SK-N-SH treated with all-trans-retinoic acid at 6 μM for 48 hours (cell line): ENCODE results near the gene LPAR3.

Experiments used
- ATAC-seq: fragments of 200-7000 bp; cut with Tn5 transposase; 3 replicates; pipeline ENCODE4 v1.9.1; 2020; ENCODE audit warnings: mild to moderate bottlenecking, moderate library complexity
- ARNTL ChIP-seq: fragments of 450-650 bp; formaldehyde crosslinking; IDR thresholded peaks from 2 replicates; pipeline ENCODE4 v1.5.0; 2020; ENCODE audit warnings: low read depth, mild to moderate bottlenecking, moderate library complexity, borderline replicate concordance
- BACH2 ChIP-seq: fragments of 250-450 bp; sonication (Bioruptor Pico); IDR thresholded peaks from 2 replicates; pipeline ENCODE4 v1.9.0; 2021; ENCODE audit warnings: mild to moderate bottlenecking, borderline replicate concordance
- CREB5 ChIP-seq: fragments of 250-450 bp; sonication (Bioruptor Pico); IDR thresholded peaks from 2 replicates; pipeline ENCODE4 v1.5.1; 2020; ENCODE audit warnings: low read depth, mild to moderate bottlenecking, moderate library complexity
- CSDC2 ChIP-seq: fragments of 250-450 bp; sonication (Bioruptor Pico); IDR thresholded peaks from 2 replicates; pipeline ENCODE4 v1.5.0; 2020; ENCODE audit warnings: mild to moderate bottlenecking, moderate library complexity
- ESRRG ChIP-seq: fragments of 250-450 bp; sonication (Bioruptor Pico); IDR thresholded peaks from 2 replicates; pipeline ENCODE4 v1.6.1; 2021; ENCODE audit warnings: mild to moderate bottlenecking
- GLIS3 ChIP-seq: fragments of 250-450 bp; sonication (Bioruptor Pico); IDR thresholded peaks from 2 replicates; pipeline ENCODE4 v1.5.0; 2020; ENCODE audit warnings: mild to moderate bottlenecking, moderate library complexity
- ISL1 ChIP-seq: fragments of 250-450 bp; sonication (Bioruptor Pico); IDR thresholded peaks from 2 replicates; pipeline ENCODE4 v2.1.2; 2022; ENCODE audit warnings: mild to moderate bottlenecking, moderate library complexity
- OSR1 ChIP-seq: fragments of 250-450 bp; sonication (Bioruptor Pico); IDR thresholded peaks from 2 replicates; pipeline ENCODE4 v1.8.0; 2022; ENCODE audit warnings: moderate library complexity, mild to moderate bottlenecking, inconsistent platforms
- PATZ1 ChIP-seq: fragments of 250-450 bp; sonication (Bioruptor Pico); IDR thresholded peaks from 2 replicates; pipeline ENCODE4 v1.8.0; 2020; ENCODE audit warnings: mild to moderate bottlenecking, moderate library complexity, borderline replicate concordance
- POU6F1 ChIP-seq: fragments of 250-450 bp; sonication (Bioruptor Pico); IDR thresholded peaks from 2 replicates; pipeline ENCODE4 v1.8.0; 2021; ENCODE audit warnings: low read depth, mild to moderate bottlenecking, moderate library complexity, borderline replicate concordance
- PPARA ChIP-seq: fragments of 250-450 bp; sonication (Bioruptor Pico); IDR thresholded peaks from 2 replicates; pipeline ENCODE4 v1.5.0; 2020; ENCODE audit warnings: mild to moderate bottlenecking, borderline replicate concordance
- RARB ChIP-seq: fragments of 250-450 bp; sonication (Bioruptor Pico); IDR thresholded peaks from 2 replicates; pipeline ENCODE4 v1.8.0; 2021; ENCODE audit warnings: mild to moderate bottlenecking, moderate library complexity
- TCF4 ChIP-seq: fragments of 250-450 bp; sonication (Bioruptor Pico); IDR thresholded peaks from 2 replicates; pipeline ENCODE4 v1.8.0; 2021; ENCODE audit warnings: mild to moderate bottlenecking, moderate library complexity, borderline replicate concordance
- TOX ChIP-seq: fragments of 250-450 bp; sonication (Bioruptor Pico); IDR thresholded peaks from 2 replicates; pipeline ENCODE4 v1.8.0; 2021; ENCODE audit warnings: mild to moderate bottlenecking, moderate library complexity, borderline replicate concordance
- TSHZ2 ChIP-seq: fragments of 250-450 bp; sonication (Bioruptor Pico); IDR thresholded peaks from 2 replicates; pipeline ENCODE4 v1.5.0; 2020; ENCODE audit warnings: mild to moderate bottlenecking, moderate library complexity
- ZC3H10 ChIP-seq: fragments of 250-450 bp; sonication (Bioruptor Pico); IDR thresholded peaks from 2 replicates; pipeline ENCODE4 v1.5.1; 2021; ENCODE audit warnings: mild to moderate bottlenecking, moderate library complexity
- ZFP30 ChIP-seq: fragments of 450-650 bp; formaldehyde crosslinking; IDR thresholded peaks from 2 replicates; pipeline ENCODE4 v1.5.0; 2022; ENCODE audit warnings: mild to moderate bottlenecking, moderate library complexity
- ZNF565 ChIP-seq: fragments of 450-650 bp; formaldehyde crosslinking; conservative IDR thresholded peaks from 2 replicates; pipeline ENCODE4 v1.5.0; 2020; ENCODE audit warnings: low read depth, mild to moderate bottlenecking, moderate library complexity
- ZNF70 ChIP-seq: fragments of 450-650 bp; formaldehyde crosslinking; IDR thresholded peaks from 2 replicates; pipeline ENCODE4 v1.5.0; 2020; ENCODE audit warnings: mild to moderate bottlenecking, moderate library complexity
- ZNF8 ChIP-seq: fragments of 450-650 bp; formaldehyde crosslinking; IDR thresholded peaks from 2 replicates; pipeline ENCODE4 v1.5.0; 2020; ENCODE audit warnings: mild to moderate bottlenecking, moderate library complexity

The LPAR3 gene

GRCh38 chr1:84775535-84775920 is 117.5 kb downstream of the LPAR3 start:
- no peak for TF ChIP-seq TCF4 (CRISPR knock-in tag)
- ATAC-seq: no peak

- no peak for ATAC-seq
- TF ChIP-seq ZNF565 (CRISPR knock-in tag): no peak
- TF ChIP-seq TSHZ2 (CRISPR knock-in tag): no peak
- no peak for TF ChIP-seq ZNF8
Measured at GRCh38 chr1:84774669-84775534, 118.1 kb downstream of the LPAR3 start.

GRCh38 chr1:84773933-84774497 is 119.0 kb downstream of the LPAR3 start:
- TF ChIP-seq RARB (CRISPR knock-in tag) (no peak), ZNF565 (CRISPR knock-in tag) (no peak), POU6F1 (CRISPR knock-in tag) (no peak), GLIS3 (CRISPR knock-in tag) (no peak), TSHZ2 (CRISPR knock-in tag) (no peak), ESRRG (CRISPR knock-in tag) (no peak), ZNF70 (CRISPR knock-in tag) (no peak), CREB5 (CRISPR knock-in tag) (no peak), TOX (CRISPR knock-in tag) (no peak), ZC3H10 (CRISPR knock-in tag) (no peak), CSDC2 (CRISPR knock-in tag) (no peak), PPARA (CRISPR knock-in tag) (no peak), ZFP30 (no peak), ARNTL (CRISPR knock-in tag) (no peak), PATZ1 (CRISPR knock-in tag) (no peak), ISL1 (no peak), BACH2 (CRISPR knock-in tag) (no peak), OSR1 (CRISPR knock-in tag) (no peak)
- TF ChIP-seq, all 23 proteins: peak for 0
- ATAC-seq: no peak
